Measurements from ENCODE around the gene MAGED1.
A peak's percentile ranks its signal among the peaks of the same experiment; 100 is the strongest.

Gene MAGED1, protein sequence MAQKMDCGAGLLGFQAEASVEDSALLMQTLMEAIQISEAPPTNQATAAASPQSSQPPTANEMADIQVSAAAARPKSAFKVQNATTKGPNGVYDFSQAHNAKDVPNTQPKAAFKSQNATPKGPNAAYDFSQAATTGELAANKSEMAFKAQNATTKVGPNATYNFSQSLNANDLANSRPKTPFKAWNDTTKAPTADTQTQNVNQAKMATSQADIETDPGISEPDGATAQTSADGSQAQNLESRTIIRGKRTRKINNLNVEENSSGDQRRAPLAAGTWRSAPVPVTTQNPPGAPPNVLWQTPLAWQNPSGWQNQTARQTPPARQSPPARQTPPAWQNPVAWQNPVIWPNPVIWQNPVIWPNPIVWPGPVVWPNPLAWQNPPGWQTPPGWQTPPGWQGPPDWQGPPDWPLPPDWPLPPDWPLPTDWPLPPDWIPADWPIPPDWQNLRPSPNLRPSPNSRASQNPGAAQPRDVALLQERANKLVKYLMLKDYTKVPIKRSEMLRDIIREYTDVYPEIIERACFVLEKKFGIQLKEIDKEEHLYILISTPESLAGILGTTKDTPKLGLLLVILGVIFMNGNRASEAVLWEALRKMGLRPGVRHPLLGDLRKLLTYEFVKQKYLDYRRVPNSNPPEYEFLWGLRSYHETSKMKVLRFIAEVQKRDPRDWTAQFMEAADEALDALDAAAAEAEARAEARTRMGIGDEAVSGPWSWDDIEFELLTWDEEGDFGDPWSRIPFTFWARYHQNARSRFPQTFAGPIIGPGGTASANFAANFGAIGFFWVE

DNA sequence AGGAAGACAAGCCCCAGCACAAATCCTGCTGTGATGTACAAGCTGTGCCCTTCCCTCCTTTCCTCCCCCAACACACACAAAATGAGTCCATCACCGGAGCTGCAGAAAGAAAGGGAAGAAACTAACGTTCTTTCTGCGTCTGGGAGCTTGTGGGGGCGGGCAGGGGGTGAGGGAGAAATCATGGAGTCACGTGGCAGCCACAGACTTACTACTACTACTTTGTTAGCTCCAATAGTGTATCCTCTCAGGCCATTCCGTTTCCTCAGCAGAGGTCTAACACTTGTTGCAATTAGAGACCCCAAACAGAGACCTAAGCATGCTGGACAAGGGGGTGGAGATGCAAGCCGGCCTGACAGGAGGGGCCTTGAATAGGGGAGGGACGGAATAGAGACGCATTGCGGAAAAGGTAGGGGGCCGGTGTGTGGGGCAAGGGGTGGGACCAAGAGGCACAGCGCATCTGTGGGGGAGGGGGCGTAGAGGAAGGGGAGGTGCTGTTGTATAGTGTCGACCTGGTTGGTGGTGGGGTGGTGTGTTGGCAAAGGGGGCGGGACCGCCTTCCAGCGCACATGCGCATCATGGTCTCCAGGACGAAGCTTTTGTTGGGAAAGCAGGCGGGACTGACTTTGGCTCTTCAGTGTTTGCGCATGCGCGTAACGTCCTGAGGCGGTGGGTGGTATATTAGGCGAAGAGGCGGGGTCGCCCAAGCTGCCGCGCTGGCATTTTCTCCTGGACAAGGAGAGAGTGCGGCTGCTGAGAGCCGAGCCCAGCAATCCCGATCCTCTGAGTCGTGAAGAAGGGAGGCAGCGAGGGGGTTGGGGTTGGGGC is at the start of gene MAGED1:
TSS of gene MAGED1 (plus strand) at position 703 of the 825 bp plus-strand sequence. CDS start 682 bp downstream, outside the sequence.
- no peak for FAIRE-seq

DNA sequence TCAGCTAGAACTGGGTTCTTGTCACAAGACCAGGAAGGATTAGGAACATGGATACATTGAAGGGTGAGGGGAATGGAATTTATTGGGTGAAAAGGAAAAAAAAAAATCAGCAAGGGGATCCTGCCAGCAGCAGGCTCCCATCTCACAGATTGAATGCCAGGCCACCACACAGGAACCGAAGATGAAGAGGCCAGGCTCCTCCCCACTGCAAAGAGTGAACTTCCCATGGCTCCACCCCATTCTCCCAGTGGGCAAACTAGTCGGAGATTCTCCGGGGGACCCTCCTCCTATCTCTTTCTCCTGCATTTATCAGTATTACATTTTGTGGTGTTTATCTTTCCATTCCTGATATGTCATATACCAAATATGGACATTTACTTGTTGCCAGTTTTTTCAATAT is 46.0 kb upstream of the MAGED1 start:
- no peak for FAIRE-seq

DNA sequence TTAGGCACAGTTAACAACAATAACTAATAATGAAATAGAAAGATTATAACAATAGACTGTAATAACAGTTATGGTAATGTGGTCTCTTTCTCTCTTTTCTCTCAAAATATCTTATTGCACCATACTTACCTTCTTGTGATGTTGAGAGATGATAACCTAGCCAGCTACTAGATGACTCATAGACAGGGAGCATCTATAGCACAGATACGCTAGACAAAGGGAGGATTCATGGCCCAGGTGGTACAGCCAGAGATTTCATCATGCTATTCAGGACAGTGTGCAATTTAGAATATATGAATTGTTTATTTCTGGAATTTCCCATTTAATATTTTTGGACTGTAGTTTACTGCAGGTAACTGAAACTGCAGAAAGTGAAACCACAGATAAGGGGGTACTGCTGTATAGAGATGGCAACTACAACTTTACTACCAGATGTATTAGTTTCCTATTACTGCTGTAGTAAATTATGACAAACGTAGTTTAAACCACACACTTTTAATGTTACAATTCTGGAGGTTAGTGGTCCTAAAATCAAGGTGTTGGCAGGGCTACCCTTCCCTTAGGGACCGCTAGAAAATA is 41.8 kb upstream of the MAGED1 start:
- no peak for FAIRE-seq

DNA sequence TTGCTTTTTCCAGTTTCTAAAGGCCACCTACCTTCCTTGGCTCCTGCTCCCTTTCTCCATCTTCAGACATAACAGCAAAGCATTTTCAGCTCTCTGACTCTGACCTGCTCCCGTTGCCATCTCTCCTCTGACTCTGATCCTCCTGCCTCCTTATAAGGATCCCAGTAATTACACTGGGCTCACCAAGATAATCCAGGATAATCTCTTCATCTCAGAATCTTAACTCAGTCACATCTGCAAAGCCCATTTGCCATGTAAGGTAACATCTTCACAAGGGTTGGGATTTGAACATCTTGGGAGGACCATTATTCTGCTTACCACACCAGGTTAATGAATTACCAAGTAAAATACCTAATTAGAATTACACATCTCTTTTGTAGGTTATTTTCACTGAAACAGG is 41.3 kb upstream of the MAGED1 start:
- FAIRE-seq, result no peak

DNA sequence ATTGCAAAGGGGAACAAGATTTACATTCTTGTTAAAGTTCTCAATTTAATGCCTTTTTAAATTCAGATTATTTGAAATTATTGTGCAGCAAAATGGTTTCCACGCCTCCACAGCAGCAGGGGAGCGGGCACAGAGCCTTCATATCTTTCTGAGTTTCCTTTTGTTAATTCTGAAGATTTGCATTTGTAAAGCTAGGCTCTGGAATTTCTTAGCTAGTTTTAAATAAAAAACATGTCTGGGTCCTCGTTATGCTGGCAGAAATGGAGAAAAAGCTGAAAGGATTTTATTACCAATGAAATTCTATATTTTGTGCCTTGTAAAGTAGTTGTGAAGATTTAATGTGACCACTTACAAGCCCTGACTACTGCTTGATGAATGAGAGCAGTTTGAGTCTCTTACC is 40.8 kb upstream of the MAGED1 start:
- FAIRE-seq, result no peak

DNA sequence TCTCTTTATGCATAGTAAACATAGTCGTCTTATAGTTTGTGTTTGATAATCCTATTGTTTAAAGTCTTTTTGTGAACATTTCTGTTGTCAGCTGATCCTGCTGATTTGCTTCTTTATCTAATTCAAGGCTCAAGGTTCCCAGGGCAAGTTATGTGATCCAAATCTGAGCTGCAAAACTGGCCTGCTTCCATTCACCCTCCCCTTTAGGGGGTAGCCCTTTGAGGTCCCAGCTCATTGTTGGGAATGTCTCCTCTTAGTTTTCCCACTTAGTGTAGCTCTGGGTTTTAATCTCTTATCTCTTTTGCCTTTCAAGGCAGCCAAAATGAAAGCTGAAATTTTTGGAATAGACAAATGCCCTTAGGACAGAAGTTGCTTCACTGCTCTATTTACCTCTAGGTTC is 40.2 kb upstream of the MAGED1 start:
- no peak for FAIRE-seq

DNA sequence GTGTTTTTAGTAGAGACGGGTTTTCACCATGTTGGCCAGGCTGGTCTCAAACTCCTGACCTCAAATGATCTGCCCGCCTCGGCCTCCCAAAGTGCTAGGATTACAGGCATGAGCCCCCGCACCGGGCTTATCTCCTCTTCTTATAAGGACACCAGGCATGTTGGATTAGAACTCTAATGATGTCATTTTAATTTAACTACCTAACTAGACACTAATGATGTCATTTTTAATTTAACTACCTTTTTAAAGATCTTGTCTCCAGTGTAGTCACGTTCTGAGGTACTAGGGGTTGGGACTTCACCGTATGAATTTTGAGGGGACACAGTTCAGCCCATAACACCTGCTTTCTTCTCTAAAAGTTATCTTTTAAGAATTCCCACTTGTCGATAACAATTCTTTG is 37.7 kb upstream of the MAGED1 start:
- FAIRE-seq, result no peak

DNA sequence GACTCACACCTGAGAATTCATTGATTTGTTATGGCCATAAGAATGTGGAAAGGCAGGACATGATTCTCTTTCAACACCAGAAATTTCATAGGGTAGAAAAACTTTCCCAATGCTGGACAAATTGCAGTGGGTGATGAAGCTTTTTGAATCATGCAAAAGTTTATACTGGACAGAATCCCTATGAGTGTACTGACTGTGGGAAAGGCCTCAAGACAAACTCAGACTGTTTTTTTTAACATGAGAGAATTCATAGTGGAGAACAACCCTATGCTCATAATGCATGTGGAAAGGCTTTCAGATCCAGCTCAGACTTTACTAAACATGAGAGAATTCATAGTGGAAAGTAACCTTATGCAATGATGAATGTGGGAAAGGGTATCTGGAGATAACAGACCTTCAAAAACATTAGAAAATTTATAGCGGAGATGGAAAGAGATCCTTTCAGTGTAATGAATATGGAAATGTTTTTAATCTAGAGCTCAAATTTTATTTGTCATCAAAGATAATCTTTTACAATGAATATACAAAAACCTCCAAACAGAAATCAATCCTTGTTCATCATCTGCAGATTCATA is 36.2 kb upstream of the MAGED1 start:
- no peak for FAIRE-seq

DNA sequence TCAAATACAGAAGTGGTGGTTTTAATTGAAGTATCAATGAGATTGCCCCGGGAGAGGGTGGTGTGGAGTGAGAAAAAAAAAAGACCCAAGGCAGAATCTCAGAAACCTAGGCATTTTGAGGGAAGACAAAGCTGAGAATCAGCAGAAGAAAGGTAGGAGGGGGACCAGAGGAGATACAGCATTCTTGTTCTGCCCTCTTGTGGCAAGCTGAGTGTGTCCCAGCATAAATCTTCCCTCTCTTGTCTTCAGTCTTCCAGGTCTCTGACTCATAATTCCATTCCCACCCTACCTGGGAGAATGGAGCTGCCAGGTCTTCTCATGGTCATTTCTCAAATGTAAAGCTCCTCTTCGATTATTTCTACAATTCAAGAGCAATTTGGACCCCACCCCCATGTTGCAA is 32.7 kb upstream of the MAGED1 start:
- FAIRE-seq, result peak; percentile 36

DNA sequence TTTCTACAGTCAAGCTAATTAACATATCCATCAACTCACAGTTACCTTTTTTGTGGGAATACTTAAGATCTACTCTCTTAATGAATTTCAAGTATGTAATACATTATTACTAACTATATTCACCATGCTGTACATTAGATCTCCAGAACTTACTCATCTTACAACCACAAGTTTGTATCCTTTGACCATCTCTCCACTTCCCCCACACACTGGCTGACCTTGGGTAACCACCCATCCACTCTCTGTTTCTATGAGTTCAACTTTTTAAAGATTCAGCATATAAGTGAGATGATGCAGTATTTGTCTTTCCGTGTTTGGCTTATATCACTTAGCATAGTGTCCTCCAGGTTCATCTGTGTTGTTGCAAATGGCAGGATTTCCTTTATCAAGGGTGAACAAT is 30.5 kb upstream of the MAGED1 start:
- no peak for FAIRE-seq

DNA sequence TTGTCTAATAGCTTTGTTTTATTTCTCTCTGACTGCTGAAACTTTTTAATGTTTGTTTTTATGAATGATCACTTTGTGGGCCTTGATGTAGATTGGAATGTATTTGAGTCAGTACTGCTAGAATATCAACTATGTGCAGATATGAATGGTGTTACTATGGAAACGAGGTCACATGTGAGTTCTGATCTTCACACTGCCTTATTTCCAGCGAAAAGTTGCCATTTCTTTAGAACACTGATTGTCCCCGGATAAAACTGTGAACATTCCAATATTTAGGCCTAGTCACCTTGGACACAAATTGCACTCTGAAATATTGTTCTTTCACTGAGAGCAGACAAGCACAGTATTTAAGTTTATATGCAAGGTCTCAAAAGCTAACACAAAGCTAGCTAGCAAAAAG is 27.2 kb upstream of the MAGED1 start:
- no peak for FAIRE-seq

DNA sequence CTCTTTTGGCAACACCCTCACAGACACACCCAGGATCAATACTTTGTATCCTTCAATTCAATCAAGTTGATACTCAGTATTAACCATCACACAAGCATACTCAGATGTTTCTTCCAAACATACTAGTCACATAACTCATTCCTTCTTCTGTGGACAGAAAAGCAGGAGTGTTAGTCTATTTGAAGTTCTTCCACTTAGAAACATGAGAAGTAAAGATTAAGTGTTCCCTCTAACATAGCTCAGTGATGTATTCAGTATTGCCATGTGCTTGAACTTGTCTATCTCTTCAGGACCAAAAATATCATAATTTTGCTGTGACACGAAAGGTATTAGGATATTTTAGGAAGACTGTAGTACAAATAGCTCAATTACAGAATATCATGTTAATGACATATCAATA is 25.8 kb upstream of the MAGED1 start:
- FAIRE-seq, result peak; percentile 41

DNA sequence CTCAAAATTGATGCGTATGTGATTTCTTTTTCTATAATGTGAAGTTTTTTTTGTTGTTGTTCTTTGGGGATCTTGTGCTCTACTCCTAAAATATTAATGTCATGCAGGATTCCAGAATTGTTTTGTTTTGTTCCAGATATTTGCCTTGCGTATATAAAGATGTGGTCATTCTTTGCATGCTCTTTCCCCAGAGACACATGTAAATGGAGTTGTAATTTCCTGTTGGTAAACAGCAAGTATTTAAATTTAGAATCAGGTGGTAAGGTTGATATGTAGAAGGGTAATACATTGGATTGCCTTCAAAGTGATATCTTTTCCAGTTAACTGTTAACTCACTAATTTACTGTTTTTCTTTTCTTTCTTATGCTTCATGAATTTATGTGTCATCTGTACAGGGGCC is 23.1 kb upstream of the MAGED1 start:
- peak; percentile 38 for FAIRE-seq

DNA sequence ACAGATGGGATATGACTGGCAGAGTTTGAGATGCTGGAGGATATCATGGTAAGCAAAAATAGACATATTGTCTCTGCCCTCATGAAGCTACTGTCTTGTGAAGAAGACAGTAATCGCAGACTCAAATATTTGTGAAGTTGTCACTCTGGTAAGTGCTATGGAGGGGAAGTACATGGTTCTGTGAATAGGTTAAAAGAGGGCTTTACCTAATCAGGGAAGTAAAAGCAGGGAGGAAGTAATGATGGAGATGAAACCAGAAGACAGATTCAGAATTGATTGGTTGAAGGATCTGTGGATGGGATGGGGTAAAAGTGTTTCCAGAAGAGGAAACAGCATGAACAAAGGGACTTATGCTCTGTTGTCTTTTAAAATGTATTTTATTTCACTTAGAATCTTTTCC is 19.3 kb upstream of the MAGED1 start:
- no peak for FAIRE-seq

DNA sequence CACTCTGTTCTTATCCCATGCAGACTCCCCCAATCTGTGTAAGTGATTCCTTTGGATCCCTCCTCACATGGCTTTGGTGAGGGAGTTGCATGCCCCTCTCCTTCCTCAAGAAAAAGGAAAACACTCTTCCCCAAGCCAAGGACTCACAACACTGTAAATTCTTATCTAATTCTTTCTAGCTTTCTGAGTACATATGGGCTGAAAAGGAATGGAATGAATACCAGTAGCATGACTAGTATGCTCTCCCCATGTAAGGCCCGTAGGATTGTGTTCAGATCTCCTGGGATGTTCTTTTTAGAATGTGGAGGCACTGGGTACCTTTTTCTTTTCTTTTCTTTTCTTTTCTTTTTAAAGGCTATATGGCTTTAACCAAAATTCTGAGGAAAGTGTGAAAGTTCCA is 17.0 kb upstream of the MAGED1 start:
- FAIRE-seq, result no peak

DNA sequence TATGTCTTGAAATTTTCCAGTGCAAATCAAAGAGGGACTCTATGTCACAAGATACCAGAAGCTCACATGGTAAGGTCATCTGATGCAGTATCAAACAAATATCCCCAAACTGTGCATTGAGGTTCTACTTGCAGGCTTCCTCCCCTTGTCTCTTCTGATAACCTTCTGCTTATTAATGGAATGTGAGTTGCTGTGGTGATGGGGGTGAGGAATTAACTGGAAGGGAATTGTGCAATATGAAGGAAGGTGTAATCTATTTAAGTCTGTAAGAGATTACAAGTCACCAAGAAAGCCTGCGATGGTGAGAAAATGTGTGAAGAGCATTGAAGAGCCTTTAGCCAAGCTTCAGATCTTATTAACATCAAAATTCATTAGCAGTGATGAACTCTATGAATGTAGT is 15.4 kb upstream of the MAGED1 start:
- no peak for FAIRE-seq

DNA sequence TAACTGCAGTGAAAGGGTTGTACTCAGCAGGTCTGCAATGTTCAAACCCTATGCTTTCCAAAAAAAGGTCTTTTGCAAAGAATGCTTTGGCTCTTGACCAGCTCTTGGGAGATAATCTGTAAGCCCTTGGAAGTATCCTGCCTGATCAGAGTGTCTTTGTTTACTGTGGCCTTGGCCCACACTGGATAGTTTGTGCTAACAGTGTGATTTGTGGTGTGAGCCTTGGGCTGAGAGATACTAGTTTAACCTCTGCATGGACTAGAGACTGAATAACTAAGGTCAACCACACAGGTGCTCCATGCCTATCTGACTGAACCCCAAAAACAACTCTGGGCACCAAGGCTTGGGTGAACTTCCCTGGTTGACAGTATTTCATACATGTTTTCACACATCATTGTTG is 3.6 kb upstream of the MAGED1 start:
- no peak for FAIRE-seq

DNA sequence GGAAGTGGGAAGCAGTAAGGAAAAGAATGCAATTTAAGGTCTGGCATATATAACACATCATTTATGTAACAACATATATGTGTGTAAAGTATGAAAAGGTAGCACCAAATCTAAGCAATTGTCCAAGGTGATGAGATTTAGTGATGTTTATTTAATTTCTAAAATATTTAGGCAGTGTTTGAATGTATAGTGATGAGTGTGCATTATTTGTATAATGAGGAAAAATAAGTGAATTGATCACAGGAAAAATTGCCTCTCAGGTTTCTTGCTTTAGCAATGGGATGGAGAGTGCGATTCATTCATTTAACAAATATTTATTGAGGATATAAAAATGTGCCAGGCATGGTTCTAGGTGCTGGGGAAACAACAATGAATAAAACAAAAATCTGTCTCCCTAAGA is 2.2 kb upstream of the MAGED1 start:
- no peak for FAIRE-seq

DNA sequence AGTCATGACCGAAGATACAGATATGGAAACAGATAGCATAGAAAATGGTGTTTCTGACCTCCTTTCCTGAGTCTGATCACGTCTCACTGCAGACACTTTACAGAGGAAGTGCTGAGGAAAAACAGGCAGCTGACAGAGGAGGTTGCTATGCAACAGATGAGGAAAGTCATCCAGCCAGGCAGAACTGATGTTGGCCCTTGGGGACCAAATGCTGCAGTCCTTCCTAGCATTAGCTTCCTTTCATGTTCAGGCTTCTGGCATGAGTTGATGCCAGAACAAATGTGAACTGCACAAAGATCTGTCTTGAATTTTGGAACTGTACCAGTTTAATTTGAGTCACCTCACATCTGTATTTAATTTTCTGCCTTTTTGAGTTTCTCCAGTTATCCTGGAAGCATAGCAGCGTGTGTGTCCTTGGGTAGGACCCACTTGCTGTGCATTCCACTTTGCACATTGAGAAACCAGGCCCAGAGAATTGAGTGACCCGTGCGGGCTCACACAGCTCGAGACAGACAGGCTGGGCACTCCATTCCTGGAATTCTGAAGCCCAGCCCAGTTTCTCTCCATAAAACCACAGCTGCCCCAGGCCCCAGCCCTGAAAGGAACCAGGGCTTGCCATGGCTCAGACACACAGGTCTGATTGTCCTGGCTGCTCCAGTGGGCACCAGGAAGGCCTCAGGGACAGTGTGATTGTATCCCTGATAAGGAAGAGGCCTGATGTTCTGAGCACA is 1.4 kb upstream of the MAGED1 start:
- FAIRE-seq, result no peak

DNA sequence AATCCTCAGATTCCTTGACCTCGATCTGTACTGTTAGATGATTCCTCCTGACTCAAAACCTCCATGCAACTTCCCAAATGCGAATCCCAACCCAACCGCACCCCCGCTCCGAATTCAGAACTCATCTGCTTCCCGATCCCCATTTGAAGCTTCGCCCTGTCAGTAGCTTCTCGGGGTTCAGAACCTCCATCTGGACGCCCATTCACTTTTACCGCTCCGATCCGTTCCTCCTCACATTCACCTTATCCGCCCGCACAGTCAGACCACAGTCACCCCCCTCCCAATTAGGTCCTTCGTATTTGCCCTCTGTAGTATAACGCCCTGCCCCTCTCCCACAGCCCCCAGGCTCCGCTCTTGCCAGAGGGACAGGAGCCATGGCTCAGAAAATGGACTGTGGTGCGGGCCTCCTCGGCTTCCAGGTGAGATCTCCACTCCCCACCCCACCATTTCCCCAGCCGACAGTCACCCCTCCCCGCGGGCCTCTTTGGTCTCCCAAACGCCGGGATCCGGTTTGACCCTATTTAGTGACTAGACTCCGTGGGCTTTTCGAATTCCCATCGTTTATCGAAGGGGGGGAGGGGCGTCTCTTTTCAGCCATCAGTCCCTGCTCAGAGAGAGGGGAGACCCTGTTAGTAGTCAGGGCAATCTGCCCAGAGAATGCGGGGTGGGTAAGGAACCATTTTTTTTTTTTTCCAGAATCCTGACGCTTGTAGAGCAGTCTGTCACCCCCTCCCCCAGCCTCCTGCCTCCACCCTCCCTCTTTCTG is 691 bp downstream of the MAGED1 start:
- no peak for FAIRE-seq

DNA sequence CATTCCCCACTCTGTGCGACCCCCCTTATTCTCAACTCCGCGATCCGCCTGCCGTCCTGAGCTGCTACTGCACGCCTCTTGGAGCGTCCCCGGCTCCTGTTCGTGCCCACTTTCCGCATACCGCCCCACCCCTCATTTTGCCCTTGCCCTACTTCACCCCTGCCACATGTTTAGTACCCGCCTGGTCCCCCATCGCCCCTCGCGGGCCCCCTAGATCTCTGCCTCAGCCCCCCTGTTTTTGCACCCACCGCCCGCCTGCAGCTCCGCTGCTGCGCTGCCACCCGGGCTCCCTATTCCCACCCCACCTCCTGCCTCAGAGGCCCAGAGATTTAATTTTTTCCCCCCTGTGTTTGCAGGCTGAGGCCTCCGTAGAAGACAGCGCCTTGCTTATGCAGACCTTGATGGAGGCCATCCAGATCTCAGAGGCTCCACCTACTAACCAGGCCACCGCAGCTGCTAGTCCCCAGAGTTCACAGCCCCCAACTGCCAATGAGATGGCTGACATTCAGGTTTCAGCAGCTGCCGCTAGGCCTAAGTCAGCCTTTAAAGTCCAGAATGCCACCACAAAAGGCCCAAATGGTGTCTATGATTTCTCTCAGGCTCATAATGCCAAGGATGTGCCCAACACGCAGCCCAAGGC is 1.4 kb downstream of the MAGED1 start:
- FAIRE-seq, result no peak

Measured in colon (tissue), 2 donors.